Stomach (tissue), 4 donors: Measurements from ENCODE around the gene CREBZF.

Experiments
- EP300 ChIP-seq: sonication (generic); formaldehyde crosslinking; IDR thresholded peaks from one replicate; pipeline ENCODE4 v1.6.1; 2017; ENCODE audit warnings: antibody characterized with exemption
- POLR2A ChIP-seq, 4 donors: fragments of 450-650 bp; IDR thresholded peaks; one replicate each; pipeline ENCODE4 v1.6.1; 2016; ENCODE audit warnings: antibody characterized with exemption in 4 of 4, control low read depth in 2 of 4, mild to moderate bottlenecking in 1 of 4, moderate library complexity in 1 of 4
- POLR2AphosphoS5 ChIP-seq, 3 donors: sonication (generic); formaldehyde crosslinking; IDR thresholded peaks; one replicate each; pipeline ENCODE4 v1.6.1; 2016; ENCODE audit warnings: antibody characterized with exemption in 3 of 3

DNA sequence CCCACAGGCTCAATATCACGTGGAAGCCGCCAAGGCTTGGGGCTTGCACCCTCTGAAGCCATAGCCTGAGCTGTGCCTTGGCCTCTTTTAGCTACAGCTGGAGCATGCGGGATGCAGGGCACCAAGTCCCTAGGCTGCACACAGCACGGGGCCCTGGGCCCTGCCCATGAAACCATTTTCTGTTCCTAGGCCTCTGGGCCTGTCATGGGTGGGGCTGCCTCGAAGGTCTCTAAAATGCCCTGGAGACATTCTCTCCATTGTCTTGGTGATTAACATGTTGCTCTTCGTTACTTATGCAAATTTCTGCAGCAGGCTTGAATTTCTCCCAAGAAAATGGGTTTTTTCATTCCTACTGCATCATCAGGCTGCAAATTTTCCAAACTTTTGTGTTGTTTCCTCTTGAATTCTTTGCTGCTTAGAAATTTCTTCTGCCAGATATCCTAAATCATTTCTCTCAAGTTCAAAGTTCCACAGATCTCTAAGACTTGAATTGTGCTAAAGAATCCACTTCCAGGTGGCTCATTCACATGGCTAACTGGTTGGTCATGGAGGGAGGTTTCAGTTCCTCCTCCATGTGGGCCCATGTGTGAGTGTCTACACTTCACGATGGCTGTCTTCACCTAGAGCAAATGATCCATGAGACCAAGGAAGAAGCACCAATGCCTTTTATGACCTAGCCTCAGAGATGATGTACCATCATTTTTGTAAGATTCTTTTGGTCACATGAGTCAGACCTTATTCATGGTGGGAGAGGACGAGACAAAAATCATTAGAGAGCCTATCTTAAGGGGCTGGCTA is 7.4 kb upstream of the CREBZF start:
- TF ChIP-seq POLR2A (IDR thresholded peaks at IDR 0.05) = no peak
- TF ChIP-seq EP300 = no peak
- TF ChIP-seq POLR2AphosphoS5 (IDR thresholded peaks at IDR 0.05) = no peak
